Measurements from ENCODE around the gene HSDL2.
A peak's percentile ranks its signal among the peaks of the same experiment; 100 is the strongest.

HSDL2 gene

GRCh38 chr9:112443636-112444035 is 63.7 kb downstream of the HSDL2 start:
- no peak overlapping the region for H3K4me3 ChIP-seq (replicated peaks in 1 of 2; ENCODE audit: low read depth in 2 of 2, low read length in 2 of 2)
- TF ChIP-seq, protein P1, sequence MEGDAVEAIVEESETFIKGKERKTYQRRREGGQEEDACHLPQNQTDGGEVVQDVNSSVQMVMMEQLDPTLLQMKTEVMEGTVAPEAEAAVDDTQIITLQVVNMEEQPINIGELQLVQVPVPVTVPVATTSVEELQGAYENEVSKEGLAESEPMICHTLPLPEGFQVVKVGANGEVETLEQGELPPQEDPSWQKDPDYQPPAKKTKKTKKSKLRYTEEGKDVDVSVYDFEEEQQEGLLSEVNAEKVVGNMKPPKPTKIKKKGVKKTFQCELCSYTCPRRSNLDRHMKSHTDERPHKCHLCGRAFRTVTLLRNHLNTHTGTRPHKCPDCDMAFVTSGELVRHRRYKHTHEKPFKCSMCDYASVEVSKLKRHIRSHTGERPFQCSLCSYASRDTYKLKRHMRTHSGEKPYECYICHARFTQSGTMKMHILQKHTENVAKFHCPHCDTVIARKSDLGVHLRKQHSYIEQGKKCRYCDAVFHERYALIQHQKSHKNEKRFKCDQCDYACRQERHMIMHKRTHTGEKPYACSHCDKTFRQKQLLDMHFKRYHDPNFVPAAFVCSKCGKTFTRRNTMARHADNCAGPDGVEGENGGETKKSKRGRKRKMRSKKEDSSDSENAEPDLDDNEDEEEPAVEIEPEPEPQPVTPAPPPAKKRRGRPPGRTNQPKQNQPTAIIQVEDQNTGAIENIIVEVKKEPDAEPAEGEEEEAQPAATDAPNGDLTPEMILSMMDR (IDR thresholded peaks at IDR 0.05; ENCODE audit: low read depth, low read length) = no peak
- no peak for DNase-seq (ENCODE audit: low read depth in 2 of 2)

DNA sequence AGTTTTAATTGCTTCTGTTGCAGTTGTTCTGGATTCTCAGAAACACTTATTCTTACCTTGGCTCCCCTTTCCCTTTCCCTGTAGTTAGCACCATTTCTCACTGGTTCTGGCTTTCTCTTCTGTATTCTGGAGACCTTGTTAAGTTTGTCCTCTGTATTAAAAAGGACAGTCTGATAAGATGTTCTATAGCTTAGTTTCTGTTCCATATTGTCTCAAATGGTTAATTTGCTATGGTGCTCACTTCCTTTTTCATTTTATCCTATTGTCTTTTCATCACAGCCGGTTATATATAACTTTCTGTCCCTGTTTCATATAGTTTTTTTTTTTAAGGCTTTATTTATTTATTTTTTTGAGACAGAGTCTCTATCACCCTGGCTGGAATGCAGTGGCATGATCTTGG is 65.3 kb downstream of the HSDL2 start:
- H3K4me3 ChIP-seq (replicated peaks in 1 of 2; ENCODE audit: low read depth in 2 of 2, low read length in 2 of 2) = no peak overlapping the region
- DNase-seq (ENCODE audit: low read depth in 2 of 2) = no peak
- TF ChIP-seq, protein P1 (IDR thresholded peaks at IDR 0.05; ENCODE audit: low read depth, low read length) = no peak

DNA sequence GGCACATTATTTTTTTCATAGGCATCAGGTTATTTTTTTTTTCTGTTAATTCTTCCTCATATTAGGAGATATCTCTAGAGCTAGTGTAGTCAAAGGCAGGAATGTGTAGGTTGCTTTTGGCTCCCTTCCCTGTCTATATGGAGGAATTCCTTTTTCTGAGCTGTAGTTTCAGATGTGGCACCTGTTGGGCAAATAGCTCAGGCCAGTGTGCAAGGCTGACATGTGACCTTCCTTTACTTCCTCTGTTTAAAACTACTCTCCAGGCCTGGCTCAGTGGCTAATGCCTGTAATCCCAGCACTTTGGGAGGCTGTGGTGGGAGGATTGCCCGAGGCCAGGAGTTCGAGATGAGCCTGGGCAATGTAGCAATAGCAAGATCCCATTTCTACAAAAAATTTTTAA is 66.2 kb downstream of the HSDL2 start:
- DNase-seq (ENCODE audit: low read depth in 2 of 2) = no peak

GRCh38 chr9:112446526-112446925 is 66.6 kb downstream of the HSDL2 start:
- no peak for DNase-seq (ENCODE audit: low read depth in 2 of 2)
- TF ChIP-seq, protein P1 (IDR thresholded peaks at IDR 0.05; ENCODE audit: low read depth, low read length) = no peak
- no peak overlapping the region for H3K4me3 ChIP-seq (replicated peaks in 1 of 2; ENCODE audit: low read depth in 2 of 2, low read length in 2 of 2)

More for the DNA sequence above, 66.2 kb downstream of the HSDL2 start:
- TF ChIP-seq, protein P1 (IDR thresholded peaks at IDR 0.05; ENCODE audit: low read depth, low read length) = no peak
- H3K4me3 ChIP-seq (replicated peaks in 1 of 2; ENCODE audit: low read depth in 2 of 2, low read length in 2 of 2) = no peak overlapping the region

- TF ChIP-seq, protein P1 (IDR thresholded peaks at IDR 0.05; ENCODE audit: low read depth, low read length) = no peak
- peak; percentile 26 to 36 for DNase-seq (ENCODE audit: low read depth in 2 of 2)
- no peak overlapping the region for H3K4me3 ChIP-seq (replicated peaks in 1 of 2; ENCODE audit: low read depth in 2 of 2, low read length in 2 of 2)
These were observed 67.4 kb downstream of the HSDL2 start for GRCh38 chr9:112447283-112447761.

DNA sequence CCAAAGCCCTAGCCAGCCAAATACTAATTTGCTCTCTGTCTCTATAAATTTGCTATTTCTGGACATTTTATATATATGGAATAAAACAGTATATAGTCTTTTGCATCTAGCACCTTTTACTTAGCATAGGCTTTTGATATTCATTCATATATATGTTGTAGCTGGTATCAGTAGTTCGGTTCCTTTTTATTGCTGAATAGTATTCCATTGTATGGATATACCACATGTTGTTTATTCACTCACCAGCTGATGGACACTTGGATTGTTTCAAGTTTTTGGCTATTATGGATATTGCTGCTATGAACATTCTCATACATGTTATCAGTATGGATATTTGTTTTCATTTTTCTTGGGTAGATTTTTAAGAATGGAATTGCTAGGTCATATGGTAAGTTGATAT is 82.9 kb downstream of the HSDL2 start:
- TF ChIP-seq, protein P1 (IDR thresholded peaks at IDR 0.05; ENCODE audit: low read depth, low read length) = no peak
- no peak for DNase-seq (ENCODE audit: low read depth in 2 of 2)
- no peak overlapping the region for H3K4me3 ChIP-seq (replicated peaks in 1 of 2; ENCODE audit: low read depth in 2 of 2, low read length in 2 of 2)

GRCh38 chr9:112465352-112465751 is 85.4 kb downstream of the HSDL2 start:
- no peak for DNase-seq (ENCODE audit: low read depth in 2 of 2)
- H3K4me3 ChIP-seq (replicated peaks in 1 of 2; ENCODE audit: low read depth in 2 of 2, low read length in 2 of 2) = no peak overlapping the region
- TF ChIP-seq, protein P1 (IDR thresholded peaks at IDR 0.05; ENCODE audit: low read depth, low read length) = no peak
